Right cardiac atrium (tissue), 5 donors: ENCODE results near the gene NOSIP. TPM values are rescaled to one million over a fixed set of nuclear protein-coding genes. Genes with fewer than 3 reads are reported as not detected.

Experiments used
- ATAC-seq, 2 donors: fragments of 200-7000 bp; cut with Tn5 transposase; one replicate each; pipeline versions ENCODE4 v1.8.0 to v1.9.1; 2020; ENCODE audit warnings: moderate library complexity in 2 of 2, mild to moderate bottlenecking in 1 of 2
- DNase-seq, 3 donors: peaks; one replicate each; pipeline ENCODE4 v3.0.0-alpha.2; 2020
- H3K27ac ChIP-seq: one replicate; pipeline ENCODE4 v1.5.1; 2013; ENCODE audit warnings: mild to moderate bottlenecking, low read length, control low read depth, moderate library complexity
- H3K27me3 ChIP-seq: one replicate; pipeline ENCODE4 v1.6.1; 2013; ENCODE audit not compliant: control insufficient read depth, insufficient read depth
- H3K4me1 ChIP-seq: one replicate; pipeline ENCODE4 v1.6.1; 2013; ENCODE audit warnings: low read length; ENCODE audit not compliant: control insufficient read depth, insufficient read depth
- H3K4me3 ChIP-seq: one replicate; pipeline ENCODE4 v1.5.1; 2013; ENCODE audit warnings: low read length, control low read depth
- H3K9me3 ChIP-seq: one replicate; pipeline ENCODE4 v1.6.1; 2013; ENCODE audit warnings: low read length; ENCODE audit not compliant: control insufficient read depth
- WGBS: extraction: QIAGEN DNeasy Blood & Tissue Kit; methylation state at CpG from one replicate; pipeline ENCODE4 v1.1.7; 2013; 5-methylcytosine and 5-hydroxymethylcytosine counted together
- intact Hi-C, 4 donors: fragments of 100-400 bp; cut with DNase I; formaldehyde crosslinking; loops; one replicate each; pipeline versions ENCODE4 v1.11.0 to v1.14.0; 2022 to 2023
- polyA plus RNA-seq: library from polyadenylated mRNA; stranded (reverse); fragments of 200-250 nt; gene quantifications from one replicate; pipeline ENCODE4 v1.2.3, GENCODE V29; 2013
- total RNA-seq, 4 donors: library from RNA; stranded (reverse); fragmentation: NEBNext Ultra II Directional; extraction: Animal tissue kit (Norgen Biotek cat#: 25700); gene quantifications; one replicate each; pipeline ENCODE4 v1.2.1, GENCODE V29; 2021
- donor health status: healthy with polysubstance abuse.
- donor health status: DM: no; HTN: yes; CAD: no.
- donor health status: DM: no; HTN: no; CAD: no.
- donor health status: DM: no; HTN: yes; CAD: no; lungs with severe emphysema.
- donor health status: DM: yes; HTN: yes; CAD: no.

Gene NOSIP
- total and polyA plus RNA-seq, 5 donors, result 46.1 to 57.7 (median 49.0) TPM

GRCh38 chr19:49570997-49571676 is 9.2 kb downstream of the NOSIP start:
- Histone ChIP-seq H3K4me1 (peaks cover 4% of the 10 kb centered on the region), H3K27me3 (no peaks in the 10 kb centered on the region), H3K27ac (peak overlapping the region; percentile 54), H3K9me3 (no peaks in the 10 kb centered on the region), H3K4me3 (no peak overlapping the region)
- peak; percentile 40 to 68 for ATAC-seq
- intact Hi-C loops, result loop anchor here in 1 of 4 donors (2.0 kb wide), 1 partner anchor 68 kb away; no protein-coding TSS in a partner anchor
- 57% methylated on average over 11 of the region's 11 CpGs for WGBS
- peak in 1 of 3 donors; percentile 60 for DNase-seq

- no peak overlapping the region for H3K4me3 ChIP-seq
- no peaks in the 10 kb centered on the region for H3K27me3 ChIP-seq
- H3K9me3 ChIP-seq, result no peaks in the 10 kb centered on the region
- intact Hi-C loops, result loop anchor here in 1 of 4 donors (2.0 kb wide), 1 partner anchor 67 kb away; no protein-coding TSS in a partner anchor
- DNase-seq, result peak in 2 of 3 donors; percentile 55 to 68
- peak; percentile 64 to 67 for ATAC-seq
- H3K4me1 ChIP-seq, result peaks cover 4% of the 10 kb centered on the region
- H3K27ac ChIP-seq, result peak overlapping the region; percentile 34
- 26% methylated on average over 14 of the region's 14 CpGs for WGBS
Observed at GRCh38 chr19:49570138-49570856, 10.1 kb downstream of the NOSIP start.

GRCh38 chr19:49567861-49568441 is 12.4 kb downstream of the NOSIP start:
- intact Hi-C loops, result no loop called here
- Histone ChIP-seq H3K27ac (no peak overlapping the region), H3K9me3 (no peaks in the 10 kb centered on the region), H3K4me1 (peaks cover 4% of the 10 kb centered on the region), H3K27me3 (no peaks in the 10 kb centered on the region), H3K4me3 (no peak overlapping the region)
- WGBS, result 57% methylated on average over 9 of the region's 9 CpGs
- DNase-seq (peak in 1 of 3 donors; percentile 33), ATAC-seq (peak in 1 of 2 donors; percentile 31)

GRCh38 chr19:49566302-49566701 is 14.1 kb downstream of the NOSIP start:
- intact Hi-C loops, result no loop called here
- DNase-seq (peak in 1 of 3 donors; percentile 2), ATAC-seq (no peak)
- 99% methylated on average over 3 of the region's 3 CpGs for WGBS
- peaks cover 2% of the 10 kb centered on the region for H3K4me1 ChIP-seq
- H3K27me3 ChIP-seq, result no peaks in the 10 kb centered on the region
- H3K9me3 ChIP-seq, result no peaks in the 10 kb centered on the region
- H3K4me3 ChIP-seq, result no peak overlapping the region
- H3K27ac ChIP-seq, result no peak overlapping the region

DNA sequence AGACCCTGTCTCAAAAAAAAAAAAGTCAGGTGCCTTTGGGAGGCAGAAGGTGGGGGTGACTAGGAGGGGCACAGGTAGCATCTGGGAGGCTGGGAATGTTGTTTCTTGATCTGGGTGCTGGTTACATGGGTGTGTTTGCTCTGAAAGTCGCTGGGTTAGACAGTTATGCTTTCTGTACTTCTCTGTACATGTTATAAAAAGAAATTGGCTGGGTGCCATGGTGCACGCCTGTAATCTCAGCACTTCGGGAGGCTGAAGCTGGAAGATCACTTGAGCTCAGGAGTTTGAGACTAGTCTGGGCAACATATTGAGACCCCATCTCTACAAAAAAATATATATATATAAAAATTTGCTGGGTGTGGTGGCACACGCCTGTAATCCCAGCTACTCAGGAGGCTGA is 15.1 kb downstream of the NOSIP start:
- intact Hi-C loops, result no loop called here
- Histone ChIP-seq H3K4me3 (no peak overlapping the region), H3K27ac (no peak overlapping the region), H3K9me3 (no peaks in the 10 kb centered on the region), H3K4me1 (no peaks in the 10 kb centered on the region), H3K27me3 (no peaks in the 10 kb centered on the region)
- 25% methylated on average over 4 of the region's 4 CpGs for WGBS
- DNase-seq (peak in 1 of 3 donors; percentile 72), ATAC-seq (peak; percentile 56 to 62)

- Histone ChIP-seq H3K27ac (no peak overlapping the region), H3K27me3 (no peaks in the 10 kb centered on the region), H3K9me3 (no peaks in the 10 kb centered on the region), H3K4me3 (no peak overlapping the region), H3K4me1 (no peaks in the 10 kb centered on the region)
- DNase-seq (no peak), ATAC-seq (no peak)
- intact Hi-C loops, result loop anchor here in 1 of 4 donors (5.0 kb wide), 1 partner anchor 52 kb away; the partner anchor contains the start of gene FCGRT
- WGBS, result 89% methylated on average over 6 of the region's 6 CpGs
Observed at GRCh38 chr19:49564616-49565045, 15.7 kb downstream of the NOSIP start.

- WGBS, result 75% methylated on average over 15 of the region's 15 CpGs
- no peak overlapping the region for H3K27ac ChIP-seq
- H3K9me3 ChIP-seq, result no peaks in the 10 kb centered on the region
- intact Hi-C loops, result loop anchor here in 1 of 4 donors (5.0 kb wide), 1 partner anchor 48 kb away; the partner anchor contains the start of gene FCGRT
- no peaks in the 10 kb centered on the region for H3K4me1 ChIP-seq
- ATAC-seq (no peak), DNase-seq (no peak)
- no peak overlapping the region for H3K4me3 ChIP-seq
- H3K27me3 ChIP-seq, result no peaks in the 10 kb centered on the region
Observed at GRCh38 chr19:49560358-49560900, 19.9 kb downstream of the NOSIP start.

DNA sequence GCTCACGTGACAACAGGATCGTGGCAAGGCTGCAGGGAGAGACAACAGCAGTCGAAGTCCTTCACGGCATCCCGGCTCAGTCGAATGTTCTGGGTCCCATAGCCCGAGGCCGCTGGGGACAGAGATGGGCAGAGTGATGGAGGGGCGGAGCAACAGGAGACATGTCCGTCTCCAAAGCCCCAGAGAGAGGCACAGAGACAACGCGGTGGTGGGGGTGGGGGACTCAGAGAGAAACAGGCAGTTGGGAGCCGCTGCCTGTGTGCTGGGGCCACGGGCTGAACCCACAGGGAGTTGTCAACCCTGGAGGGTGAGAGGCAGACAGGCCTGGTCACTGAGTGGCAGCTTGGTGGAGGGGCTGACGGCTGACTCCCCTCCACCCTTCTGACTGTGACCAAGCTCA is 20.4 kb downstream of the NOSIP start:
- H3K4me1 ChIP-seq, result no peaks in the 10 kb centered on the region

GRCh38 chr19:49559443-49559842 is 20.9 kb downstream of the NOSIP start:
- DNase-seq, result no peak
- Histone ChIP-seq H3K4me3 (no peak overlapping the region), H3K9me3 (no peaks in the 10 kb centered on the region), H3K27ac (no peak overlapping the region), H3K27me3 (no peaks in the 10 kb centered on the region), H3K4me1 (no peaks in the 10 kb centered on the region)
- no peak for ATAC-seq
- WGBS, result 91% methylated on average over 3 of the region's 3 CpGs
- intact Hi-C loops, result no loop called here

More for the DNA sequence above, 20.4 kb downstream of the NOSIP start:
- H3K27ac ChIP-seq, result no peak overlapping the region
- H3K27me3 ChIP-seq, result no peaks in the 10 kb centered on the region
- WGBS, result 65% methylated on average over 15 of the region's 15 CpGs
- no peak overlapping the region for H3K4me3 ChIP-seq
- intact Hi-C loops, result loop anchor here in 1 of 4 donors (5.0 kb wide), 1 partner anchor 48 kb away; the partner anchor contains the start of gene FCGRT
- ATAC-seq, result no peak
- H3K9me3 ChIP-seq, result no peaks in the 10 kb centered on the region
- peak in 1 of 3 donors; percentile 61 for DNase-seq

DNA sequence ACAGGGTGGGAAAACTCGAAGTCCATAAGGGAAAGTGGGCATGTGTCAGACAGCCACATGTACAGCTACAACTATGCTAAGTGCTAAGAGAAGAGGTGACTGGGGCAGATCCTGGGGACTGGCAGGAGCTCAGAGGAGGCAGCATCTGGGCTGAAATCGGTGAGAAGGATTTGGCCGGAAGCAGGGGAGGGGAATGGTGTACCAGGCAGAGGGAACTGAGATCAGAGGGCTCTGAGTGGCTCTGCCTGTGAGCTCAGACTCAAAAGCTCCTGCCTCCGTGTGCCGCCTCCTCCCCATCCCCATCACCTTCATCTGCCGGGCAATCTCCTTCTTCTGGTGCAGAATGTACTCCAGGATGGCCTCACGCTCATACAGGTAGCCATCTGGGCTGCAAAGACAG is 21.8 kb downstream of the NOSIP start:
- Histone ChIP-seq H3K9me3 (no peaks in the 10 kb centered on the region), H3K27me3 (no peaks in the 10 kb centered on the region), H3K27ac (no peak overlapping the region), H3K4me1 (no peaks in the 10 kb centered on the region), H3K4me3 (no peak overlapping the region)
- WGBS, result 86% methylated on average over 7 of the region's 7 CpGs
- no peak for DNase-seq
- no peak for ATAC-seq
- intact Hi-C loops, result no loop called here
